ENCODE results near the gene IL23A. TPM values are rescaled to one million over a fixed set of nuclear protein-coding genes. Genes with fewer than 3 reads are reported as not detected.

The IL23A gene
- total and polyA plus RNA-seq, 2 of the 13 experiments (the other 11 are each of a cell fraction or from before 2014, with no cell fraction given) = 0.33 to 0.35 TPM

DNA sequence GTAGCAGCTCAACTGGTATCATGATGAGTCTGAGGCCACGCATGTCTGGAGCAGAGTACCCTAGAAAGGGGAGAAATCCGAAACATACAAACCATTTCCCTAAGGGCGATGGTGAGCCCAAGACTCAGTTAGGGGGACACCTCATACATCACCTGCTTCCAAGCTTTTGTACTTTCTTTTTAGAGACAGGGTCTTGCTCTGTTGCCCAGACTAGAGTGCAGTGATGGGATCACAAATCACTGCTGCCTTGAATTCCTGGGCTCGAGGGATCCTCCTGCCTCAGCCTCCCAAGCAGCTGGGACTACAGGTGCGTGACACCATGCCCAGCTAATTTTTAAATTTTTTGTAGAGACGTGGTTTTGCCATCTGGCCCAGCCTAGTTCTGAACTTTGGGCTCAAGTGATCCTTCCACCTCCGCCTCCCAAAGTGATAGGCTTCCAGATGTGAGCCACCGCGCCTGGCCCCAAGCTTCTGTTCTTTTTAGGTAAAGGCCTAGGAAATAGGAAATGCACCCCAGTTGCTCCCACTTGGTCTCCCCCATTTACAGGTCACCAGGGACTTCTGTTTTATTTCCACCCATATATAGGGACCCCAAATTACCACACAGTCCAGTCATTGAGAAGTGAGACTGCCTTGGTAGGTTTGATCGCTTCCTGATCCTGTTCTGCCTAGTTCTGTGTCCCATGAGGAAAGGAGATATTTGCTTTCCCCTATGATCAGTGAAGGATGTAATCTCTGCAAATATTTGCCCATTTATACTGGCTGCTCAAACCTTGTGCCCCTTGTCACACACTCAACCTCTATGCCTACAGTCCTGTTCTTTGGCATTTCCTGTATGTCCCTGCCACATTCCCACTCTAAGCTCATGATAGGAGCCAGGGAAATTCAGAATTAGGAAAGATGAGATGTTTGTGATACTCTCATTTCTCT is 23.7 kb downstream of the IL23A start, which contains the start of gene APOF (continued):
- no peak for TF ChIP-seq ZC3H4 (CRISPR knock-in tag; IDR thresholded peaks at IDR 0.05; ENCODE audit: borderline replicate concordance)
- no peak for TF ChIP-seq KDM2A (CRISPR knock-in tag; IDR thresholded peaks at IDR 0.05; ENCODE audit: borderline replicate concordance, low read depth)
- no peak for TF ChIP-seq ZNF644 (CRISPR knock-in tag; IDR thresholded peaks at IDR 0.05; ENCODE audit: low read depth)
- peak; percentile 68; the same call in 1 of the 2 replicates for TF ChIP-seq SALL1 (CRISPR knock-in tag; IDR thresholded peaks at IDR 0.05)
- TF ChIP-seq ZNF326 (CRISPR knock-in tag; IDR thresholded peaks at IDR 0.05; ENCODE audit: borderline replicate concordance) = no peak
- no peak for TF ChIP-seq SATB2 (CRISPR knock-in tag; IDR thresholded peaks at IDR 0.05)
- TF ChIP-seq, protein P1, sequence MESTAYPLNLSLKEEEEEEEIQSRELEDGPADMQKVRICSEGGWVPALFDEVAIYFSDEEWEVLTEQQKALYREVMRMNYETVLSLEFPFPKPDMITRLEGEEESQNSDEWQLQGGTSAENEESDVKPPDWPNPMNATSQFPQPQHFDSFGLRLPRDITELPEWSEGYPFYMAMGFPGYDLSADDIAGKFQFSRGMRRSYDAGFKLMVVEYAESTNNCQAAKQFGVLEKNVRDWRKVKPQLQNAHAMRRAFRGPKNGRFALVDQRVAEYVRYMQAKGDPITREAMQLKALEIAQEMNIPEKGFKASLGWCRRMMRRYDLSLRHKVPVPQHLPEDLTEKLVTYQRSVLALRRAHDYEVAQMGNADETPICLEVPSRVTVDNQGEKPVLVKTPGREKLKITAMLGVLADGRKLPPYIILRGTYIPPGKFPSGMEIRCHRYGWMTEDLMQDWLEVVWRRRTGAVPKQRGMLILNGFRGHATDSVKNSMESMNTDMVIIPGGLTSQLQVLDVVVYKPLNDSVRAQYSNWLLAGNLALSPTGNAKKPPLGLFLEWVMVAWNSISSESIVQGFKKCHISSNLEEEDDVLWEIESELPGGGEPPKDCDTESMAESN (CRISPR knock-in tag; conservative IDR thresholded peaks at IDR 0.05) = no peak
- TF ChIP-seq, protein P2, sequence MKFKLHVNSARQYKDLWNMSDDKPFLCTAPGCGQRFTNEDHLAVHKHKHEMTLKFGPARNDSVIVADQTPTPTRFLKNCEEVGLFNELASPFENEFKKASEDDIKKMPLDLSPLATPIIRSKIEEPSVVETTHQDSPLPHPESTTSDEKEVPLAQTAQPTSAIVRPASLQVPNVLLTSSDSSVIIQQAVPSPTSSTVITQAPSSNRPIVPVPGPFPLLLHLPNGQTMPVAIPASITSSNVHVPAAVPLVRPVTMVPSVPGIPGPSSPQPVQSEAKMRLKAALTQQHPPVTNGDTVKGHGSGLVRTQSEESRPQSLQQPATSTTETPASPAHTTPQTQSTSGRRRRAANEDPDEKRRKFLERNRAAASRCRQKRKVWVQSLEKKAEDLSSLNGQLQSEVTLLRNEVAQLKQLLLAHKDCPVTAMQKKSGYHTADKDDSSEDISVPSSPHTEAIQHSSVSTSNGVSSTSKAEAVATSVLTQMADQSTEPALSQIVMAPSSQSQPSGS (CRISPR knock-in tag; IDR thresholded peaks at IDR 0.05) = no peak
- TF ChIP-seq, protein P3, sequence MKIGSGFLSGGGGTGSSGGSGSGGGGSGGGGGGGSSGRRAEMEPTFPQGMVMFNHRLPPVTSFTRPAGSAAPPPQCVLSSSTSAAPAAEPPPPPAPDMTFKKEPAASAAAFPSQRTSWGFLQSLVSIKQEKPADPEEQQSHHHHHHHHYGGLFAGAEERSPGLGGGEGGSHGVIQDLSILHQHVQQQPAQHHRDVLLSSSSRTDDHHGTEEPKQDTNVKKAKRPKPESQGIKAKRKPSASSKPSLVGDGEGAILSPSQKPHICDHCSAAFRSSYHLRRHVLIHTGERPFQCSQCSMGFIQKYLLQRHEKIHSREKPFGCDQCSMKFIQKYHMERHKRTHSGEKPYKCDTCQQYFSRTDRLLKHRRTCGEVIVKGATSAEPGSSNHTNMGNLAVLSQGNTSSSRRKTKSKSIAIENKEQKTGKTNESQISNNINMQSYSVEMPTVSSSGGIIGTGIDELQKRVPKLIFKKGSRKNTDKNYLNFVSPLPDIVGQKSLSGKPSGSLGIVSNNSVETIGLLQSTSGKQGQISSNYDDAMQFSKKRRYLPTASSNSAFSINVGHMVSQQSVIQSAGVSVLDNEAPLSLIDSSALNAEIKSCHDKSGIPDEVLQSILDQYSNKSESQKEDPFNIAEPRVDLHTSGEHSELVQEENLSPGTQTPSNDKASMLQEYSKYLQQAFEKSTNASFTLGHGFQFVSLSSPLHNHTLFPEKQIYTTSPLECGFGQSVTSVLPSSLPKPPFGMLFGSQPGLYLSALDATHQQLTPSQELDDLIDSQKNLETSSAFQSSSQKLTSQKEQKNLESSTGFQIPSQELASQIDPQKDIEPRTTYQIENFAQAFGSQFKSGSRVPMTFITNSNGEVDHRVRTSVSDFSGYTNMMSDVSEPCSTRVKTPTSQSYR (CRISPR knock-in tag; IDR thresholded peaks at IDR 0.05; ENCODE audit: borderline replicate concordance) = no peak
- TF ChIP-seq ZNF724P (CRISPR knock-in tag; IDR thresholded peaks at IDR 0.05; ENCODE audit: borderline replicate concordance) = no peak
- TF ChIP-seq HOXA7 (CRISPR knock-in tag; IDR thresholded peaks at IDR 0.05) = no peak
- TF ChIP-seq ZNF3 (CRISPR knock-in tag; IDR thresholded peaks at IDR 0.05) = no peak
- TF ChIP-seq POLR2A (IDR thresholded peaks at IDR 0.05; ENCODE audit: insufficient read depth in 1 of 2, low read depth in 2 of 2, low read length in 2 of 2) = peak; percentile 41 to 47; a peak in 1 of 4 replicates
- no peak for TF ChIP-seq ZFP36L1 (CRISPR knock-in tag; IDR thresholded peaks at IDR 0.05)
- no peak for TF ChIP-seq NFRKB (IDR thresholded peaks at IDR 0.05)
- TF ChIP-seq ZNF234 (CRISPR knock-in tag; conservative IDR thresholded peaks at IDR 0.05) = no peak
- no peak for TF ChIP-seq TP53 (CRISPR knock-in tag; conservative IDR thresholded peaks at IDR 0.05)
- TF ChIP-seq ATAD3A (CRISPR knock-in tag; IDR thresholded peaks at IDR 0.05) = no peak
- TF ChIP-seq, protein P4, sequence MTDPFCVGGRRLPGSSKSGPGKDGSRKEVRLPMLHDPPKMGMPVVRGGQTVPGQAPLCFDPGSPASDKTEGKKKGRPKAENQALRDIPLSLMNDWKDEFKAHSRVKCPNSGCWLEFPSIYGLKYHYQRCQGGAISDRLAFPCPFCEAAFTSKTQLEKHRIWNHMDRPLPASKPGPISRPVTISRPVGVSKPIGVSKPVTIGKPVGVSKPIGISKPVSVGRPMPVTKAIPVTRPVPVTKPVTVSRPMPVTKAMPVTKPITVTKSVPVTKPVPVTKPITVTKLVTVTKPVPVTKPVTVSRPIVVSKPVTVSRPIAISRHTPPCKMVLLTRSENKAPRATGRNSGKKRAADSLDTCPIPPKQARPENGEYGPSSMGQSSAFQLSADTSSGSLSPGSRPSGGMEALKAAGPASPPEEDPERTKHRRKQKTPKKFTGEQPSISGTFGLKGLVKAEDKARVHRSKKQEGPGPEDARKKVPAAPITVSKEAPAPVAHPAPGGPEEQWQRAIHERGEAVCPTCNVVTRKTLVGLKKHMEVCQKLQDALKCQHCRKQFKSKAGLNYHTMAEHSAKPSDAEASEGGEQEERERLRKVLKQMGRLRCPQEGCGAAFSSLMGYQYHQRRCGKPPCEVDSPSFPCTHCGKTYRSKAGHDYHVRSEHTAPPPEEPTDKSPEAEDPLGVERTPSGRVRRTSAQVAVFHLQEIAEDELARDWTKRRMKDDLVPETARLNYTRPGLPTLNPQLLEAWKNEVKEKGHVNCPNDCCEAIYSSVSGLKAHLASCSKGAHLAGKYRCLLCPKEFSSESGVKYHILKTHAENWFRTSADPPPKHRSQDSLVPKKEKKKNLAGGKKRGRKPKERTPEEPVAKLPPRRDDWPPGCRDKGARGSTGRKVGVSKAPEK (CRISPR knock-in tag; IDR thresholded peaks at IDR 0.05; ENCODE audit: borderline replicate concordance) = no peak
- TF ChIP-seq, protein P5, sequence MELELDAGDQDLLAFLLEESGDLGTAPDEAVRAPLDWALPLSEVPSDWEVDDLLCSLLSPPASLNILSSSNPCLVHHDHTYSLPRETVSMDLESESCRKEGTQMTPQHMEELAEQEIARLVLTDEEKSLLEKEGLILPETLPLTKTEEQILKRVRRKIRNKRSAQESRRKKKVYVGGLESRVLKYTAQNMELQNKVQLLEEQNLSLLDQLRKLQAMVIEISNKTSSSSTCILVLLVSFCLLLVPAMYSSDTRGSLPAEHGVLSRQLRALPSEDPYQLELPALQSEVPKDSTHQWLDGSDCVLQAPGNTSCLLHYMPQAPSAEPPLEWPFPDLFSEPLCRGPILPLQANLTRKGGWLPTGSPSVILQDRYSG (CRISPR knock-in tag; IDR thresholded peaks at IDR 0.05) = no peak

All from HepG2 (cell line).